Embryonic facial prominence (tissue), 1 donor: ENCODE measurements around the gene MBOAT2.
"Not testable (repeated sequence)": the region's sequence is repeated elsewhere in the genome, so short reads cannot be mapped to it uniquely, and the experiment has no call there.

Source experiments
- DNase-seq: peaks from one replicate; pipeline ENCODE4 v3.0.0-alpha.2; 2016; ENCODE audit errors: extremely low spot score

MBOAT2 gene

GRCh38 chr2:8954990-8955389 lies 48.5 kb downstream of the MBOAT2 start:
- DNase-seq: no peak

- DNase-seq: no peak
These were observed 50.0 kb downstream of the MBOAT2 start for GRCh38 chr2:8953525-8953924.

- no peak for DNase-seq
These were observed 63.9 kb downstream of the MBOAT2 start for GRCh38 chr2:8939486-8940114.

GRCh38 chr2:8938384-8938783 lies 65.1 kb downstream of the MBOAT2 start:
- no peak for DNase-seq

- no peak for DNase-seq
These were observed 67.5 kb downstream of the MBOAT2 start for GRCh38 chr2:8935982-8936381.

- DNase-seq: no peak
These were observed 69.1 kb downstream of the MBOAT2 start for GRCh38 chr2:8934338-8934737.

- no peak for DNase-seq
These were observed 70.8 kb downstream of the MBOAT2 start for GRCh38 chr2:8932702-8933101.

GRCh38 chr2:8930185-8930584 lies 73.3 kb downstream of the MBOAT2 start:
- not testable (repeated sequence) for DNase-seq

GRCh38 chr2:8929128-8929527 lies 74.4 kb downstream of the MBOAT2 start:
- DNase-seq: no peak

GRCh38 chr2:8927510-8928455 lies 75.7 kb downstream of the MBOAT2 start:
- no peak for DNase-seq

- DNase-seq: no peak
These were observed 77.1 kb downstream of the MBOAT2 start for GRCh38 chr2:8926356-8926755.

GRCh38 chr2:8925411-8925810 lies 78.1 kb downstream of the MBOAT2 start:
- no peak for DNase-seq

GRCh38 chr2:8923183-8923582 lies 80.3 kb downstream of the MBOAT2 start:
- no peak for DNase-seq

- DNase-seq: no peak
These were observed 81.1 kb downstream of the MBOAT2 start for GRCh38 chr2:8922431-8922830.

- no peak for DNase-seq
These were observed 85.1 kb downstream of the MBOAT2 start for GRCh38 chr2:8918412-8918811.

GRCh38 chr2:8915941-8916340 lies 87.5 kb downstream of the MBOAT2 start:
- DNase-seq: no peak

GRCh38 chr2:8913767-8914166 lies 89.7 kb downstream of the MBOAT2 start:
- DNase-seq: not testable (repeated sequence)

GRCh38 chr2:8907764-8908288 lies 95.7 kb downstream of the MBOAT2 start:
- DNase-seq: no peak

GRCh38 chr2:8903924-8904323 lies 99.6 kb downstream of the MBOAT2 start:
- DNase-seq: not testable (repeated sequence)

- DNase-seq: not testable (repeated sequence)
These were observed 100.7 kb downstream of the MBOAT2 start for GRCh38 chr2:8902757-8903156.

GRCh38 chr2:8897206-8897605 lies 106.3 kb downstream of the MBOAT2 start:
- not testable (repeated sequence) for DNase-seq

- DNase-seq: not testable (repeated sequence)
These were observed 106.8 kb downstream of the MBOAT2 start for GRCh38 chr2:8896671-8897070.
